Mesenchymal stem cell (in vitro differentiated cells and primary cell): ENCODE measurements around the gene DENND2D.

Source experiments
- DNase-seq: peaks from one replicate; pipeline ENCODE4 v3.0.0-alpha.2; 2013
- H2AFZ ChIP-seq: one replicate; pipeline ENCODE4 v1.6.1; 2013; ENCODE audit warnings: low read depth, mild to moderate bottlenecking, control low read depth, inconsistent platforms, low read length, moderate library complexity
- H2AK5ac ChIP-seq: 2 replicates; pipeline ENCODE4 v1.6.1; 2013; ENCODE audit warnings: low read length, moderate library complexity, mild to moderate bottlenecking, inconsistent platforms; ENCODE audit not compliant: severe bottlenecking
- H2BK120ac ChIP-seq: one replicate; pipeline ENCODE4 v1.6.1; 2013; ENCODE audit warnings: low read depth, mild to moderate bottlenecking, inconsistent platforms, low read length, moderate library complexity
- H2BK12ac ChIP-seq, 2 experiments: one replicate each; pipeline ENCODE4 v1.6.1; 2013; ENCODE audit warnings: inconsistent platforms in 2 of 2, low read length in 2 of 2, mild to moderate bottlenecking in 2 of 2, moderate library complexity in 2 of 2, control low read depth in 1 of 2
- H2BK15ac ChIP-seq: one replicate; pipeline ENCODE4 v1.6.1; 2013; ENCODE audit warnings: mild to moderate bottlenecking, low read depth, inconsistent platforms; ENCODE audit not compliant: poor library complexity, severe bottlenecking
- H2BK5ac ChIP-seq: 2 replicates; pipeline ENCODE4 v1.6.1; 2013; ENCODE audit warnings: low read depth, mild to moderate bottlenecking, low read length, control low read depth, inconsistent platforms; ENCODE audit not compliant: poor library complexity, severe bottlenecking
- H3K14ac ChIP-seq, 2 experiments: one replicate each; pipeline ENCODE4 v1.6.1; 2013; ENCODE audit warnings: inconsistent platforms in 2 of 2, low read length in 2 of 2, control low read depth in 1 of 2, mild to moderate bottlenecking in 1 of 2, moderate library complexity in 1 of 2
- H3K18ac ChIP-seq, 2 experiments: one replicate each; pipeline ENCODE4 v1.6.1; 2013; ENCODE audit warnings: inconsistent platforms in 2 of 2, low read length in 2 of 2, control low read depth in 1 of 2, low read depth in 1 of 2, mild to moderate bottlenecking in 1 of 2
- H3K23ac ChIP-seq, 2 experiments: one replicate each; pipeline ENCODE4 v1.6.1; 2013; ENCODE audit warnings: inconsistent platforms in 2 of 2, low read length in 2 of 2, mild to moderate bottlenecking in 2 of 2, moderate library complexity in 2 of 2, control low read depth in 1 of 2
- H3K27ac ChIP-seq: 2 replicates; pipeline ENCODE4 v1.5.1; 2013; ENCODE audit warnings: mild to moderate bottlenecking, moderate library complexity, low read length, control low read depth, inconsistent platforms; ENCODE audit not compliant: poor library complexity, severe bottlenecking
- H3K27me3 ChIP-seq, 2 experiments: 2 replicates each; pipeline versions ENCODE4 v1.6.1 to v1.7.0; 2013; ENCODE audit warnings: low read length in 2 of 2, mild to moderate bottlenecking in 2 of 2, moderate library complexity in 2 of 2, control low read depth in 1 of 2, inconsistent platforms in 1 of 2; ENCODE audit not compliant: control insufficient read depth in 1 of 2, insufficient read depth in 1 of 2
- H3K36me3 ChIP-seq, 2 experiments: 2 replicates each; pipeline versions ENCODE4 v1.6.1 to v1.7.0; 2013; ENCODE audit warnings: low read length in 2 of 2, control low read depth in 1 of 2, inconsistent platforms in 1 of 2, low read depth in 1 of 2, mild to moderate bottlenecking in 1 of 2; ENCODE audit not compliant: insufficient read depth in 2 of 2, control insufficient read depth in 1 of 2
- H3K4ac ChIP-seq, 2 experiments: one replicate each; pipeline ENCODE4 v1.6.1; 2013; ENCODE audit warnings: inconsistent platforms in 2 of 2, low read length in 2 of 2, mild to moderate bottlenecking in 2 of 2, moderate library complexity in 2 of 2, control low read depth in 1 of 2, low read depth in 1 of 2
- H3K4me1 ChIP-seq: 2 replicates; pipeline ENCODE4 v1.6.1; 2013; ENCODE audit warnings: low read depth, low read length, control low read depth; ENCODE audit not compliant: control insufficient read depth, insufficient read depth
- H3K4me2 ChIP-seq: 2 replicates; pipeline ENCODE4 v1.6.1; 2013; ENCODE audit warnings: low read length, mild to moderate bottlenecking, inconsistent platforms; ENCODE audit not compliant: poor library complexity, severe bottlenecking
- H3K4me3 ChIP-seq, 2 experiments: 2 replicates each; pipeline versions ENCODE4 v1.5.1 to v1.7.0; 2013; ENCODE audit warnings: low read length in 2 of 2, mild to moderate bottlenecking in 2 of 2, control low read depth in 1 of 2, low read depth in 1 of 2; ENCODE audit not compliant: insufficient read depth in 1 of 2
- H3K79me1 ChIP-seq: replicated peaks from 2 replicates; pipeline ENCODE4 v1.6.1; 2013; ENCODE audit warnings: mild to moderate bottlenecking, control low read depth, low read length, inconsistent platforms; ENCODE audit not compliant: poor library complexity, severe bottlenecking
- H3K9ac ChIP-seq: 2 replicates; pipeline ENCODE4 v1.7.0; 2013; ENCODE audit warnings: mild to moderate bottlenecking, low read length, moderate library complexity
- H3K9me3 ChIP-seq: 2 replicates; pipeline ENCODE4 v1.7.0; 2013; ENCODE audit warnings: mild to moderate bottlenecking, low read length; ENCODE audit not compliant: control insufficient read depth
- H4K8ac ChIP-seq: one replicate; pipeline ENCODE4 v1.6.1; 2013; ENCODE audit warnings: inconsistent platforms, mild to moderate bottlenecking, low read length, moderate library complexity
- H4K91ac ChIP-seq: one replicate; pipeline ENCODE4 v1.6.1; 2013; ENCODE audit warnings: mild to moderate bottlenecking, low read length, inconsistent platforms
- WGBS: methylation state at CpG from one replicate; pipeline ENCODE4 v1.1.7; 2013; ENCODE audit warnings: mixed read lengths; 5-methylcytosine and 5-hydroxymethylcytosine counted together

DENND2D gene

DNA sequence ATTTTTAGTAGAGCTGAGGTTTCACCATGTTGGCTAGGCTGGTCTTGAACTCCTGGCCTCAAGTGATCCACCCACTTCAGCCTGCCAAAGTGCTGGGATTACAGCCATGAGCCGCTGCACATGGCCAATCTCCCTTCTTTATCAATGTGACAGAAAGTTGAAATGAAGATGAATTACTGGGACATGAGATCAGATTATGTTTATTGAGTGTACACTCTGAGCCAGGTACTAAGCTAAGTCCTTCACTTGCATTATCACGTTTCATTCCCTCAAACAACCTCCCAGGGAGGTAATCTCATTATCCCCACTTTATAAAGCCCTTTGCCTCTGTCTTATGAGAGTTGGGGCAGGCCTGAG, 20.8 kb upstream of the DENND2D start:
- H3K4me2 ChIP-seq: no peak overlapping the region
- H2BK120ac ChIP-seq: no peak overlapping the region
- no peak overlapping the region for H3K14ac ChIP-seq
- H3K27ac ChIP-seq: no peak overlapping the region
- H2BK5ac ChIP-seq: no peak overlapping the region
- H3K4me3 ChIP-seq: no peak overlapping the region
- no peak overlapping the region for H2AFZ ChIP-seq
- no peak overlapping the region for H3K4ac ChIP-seq
- no peak overlapping the region for H2BK15ac ChIP-seq
- H4K8ac ChIP-seq: no peak overlapping the region
- 60% methylated on average over 1 of the region's 2 CpGs for WGBS
- H3K79me1 ChIP-seq: no peaks in the 10 kb centered on the region
- H3K9me3 ChIP-seq: no peaks in the 10 kb centered on the region
- DNase-seq: no peak
- no peak overlapping the region for H4K91ac ChIP-seq
- H3K9ac ChIP-seq: no peak overlapping the region
- no peaks in the 10 kb centered on the region for H3K36me3 ChIP-seq
- no peak overlapping the region for H3K18ac ChIP-seq
- H3K23ac ChIP-seq: no peak overlapping the region
- H2BK12ac ChIP-seq: no peak overlapping the region
- peaks cover 8% of the 10 kb centered on the region for H3K4me1 ChIP-seq
- no peak overlapping the region for H2AK5ac ChIP-seq
- H3K27me3 ChIP-seq: peaks cover 0 to 10% of the 10 kb centered on the region in 2 experiments

DNA sequence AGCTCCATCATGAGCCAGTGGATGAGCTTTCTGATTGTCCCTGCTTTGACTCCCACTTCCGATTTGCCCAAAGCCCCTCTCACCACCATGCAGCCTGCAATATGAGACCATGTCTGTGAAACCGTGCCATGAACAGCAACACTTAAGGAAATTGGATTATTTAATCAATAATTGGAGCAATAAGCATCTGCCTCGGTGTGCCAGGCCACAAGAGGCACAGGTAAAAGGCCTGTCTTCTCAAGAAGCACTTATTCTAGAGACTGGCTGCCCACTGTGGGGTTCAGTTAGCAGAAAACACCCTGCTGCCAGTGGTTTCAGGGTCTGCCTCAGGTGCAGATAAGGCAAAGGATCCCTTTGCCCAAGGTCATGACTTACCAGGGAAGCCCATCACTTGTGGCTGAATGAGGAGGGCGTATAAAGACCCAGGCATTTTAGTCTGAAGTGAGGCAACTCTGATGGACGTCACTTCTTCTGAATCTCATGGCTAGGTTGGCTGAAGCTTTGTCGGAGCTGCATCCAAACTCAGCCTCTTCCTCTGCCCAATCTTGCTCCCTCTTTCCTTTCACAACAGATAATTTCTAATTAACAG, 19.9 kb upstream of the DENND2D start:
- Histone ChIP-seq H2BK15ac (no peak overlapping the region), H2BK12ac (no peak overlapping the region), H2BK5ac (no peak overlapping the region), H3K9me3 (no peaks in the 10 kb centered on the region), H2AK5ac (no peak overlapping the region), H3K4me3 (no peak overlapping the region), H3K14ac (no peak overlapping the region), H3K27ac (no peak overlapping the region), H3K36me3 (no peaks in the 10 kb centered on the region), H3K27me3 (peaks cover 0 to 10% of the 10 kb centered on the region in 2 experiments), H2BK120ac (no peak overlapping the region), H3K4me2 (no peak overlapping the region), H4K91ac (no peak overlapping the region), H3K23ac (no peak overlapping the region), H4K8ac (no peak overlapping the region), H3K79me1 (no peaks in the 10 kb centered on the region), H3K9ac (no peak overlapping the region), H3K18ac (no peak overlapping the region), H2AFZ (no peak overlapping the region), H3K4ac (no peak overlapping the region), H3K4me1 (peaks cover 7% of the 10 kb centered on the region)
- DNase-seq: no peak
- 82% methylated on average over 6 of the region's 6 CpGs for WGBS

DNA sequence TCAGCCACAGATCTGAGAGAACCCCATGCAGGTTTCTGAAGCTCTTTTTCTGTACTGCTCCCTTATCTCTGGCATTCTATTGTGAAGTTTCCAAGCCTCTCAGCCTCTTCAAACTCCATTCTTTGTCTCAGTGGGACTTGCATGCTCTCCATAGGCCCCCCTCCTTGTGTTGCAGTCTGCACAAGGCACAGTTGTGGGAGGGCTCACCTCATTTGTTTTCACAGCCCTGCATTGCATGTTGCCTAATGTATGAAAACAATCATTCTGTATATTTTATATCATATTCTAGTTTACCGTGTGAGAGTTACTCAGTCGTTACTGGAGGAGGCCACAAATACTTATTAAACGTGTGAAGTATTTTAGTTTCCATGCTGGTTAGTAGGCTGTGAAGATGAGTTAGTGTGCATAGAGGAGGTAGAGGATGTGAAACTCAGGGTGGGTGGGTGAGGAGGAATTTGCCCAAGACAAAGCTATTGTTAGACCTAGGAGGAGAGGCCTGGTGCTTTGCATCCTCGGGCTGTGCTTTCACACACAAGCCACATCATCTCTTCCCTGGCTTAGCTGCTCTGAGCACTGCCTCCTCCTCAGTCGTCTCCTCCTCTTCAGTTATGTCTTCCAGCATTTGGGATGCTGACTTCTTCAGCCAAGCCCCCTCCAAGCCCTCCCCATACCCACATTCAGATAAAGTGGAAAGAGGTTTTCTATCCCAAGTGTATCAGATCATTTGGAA, 19.3 kb upstream of the DENND2D start:
- Histone ChIP-seq H3K4me3 (no peak overlapping the region), H2BK5ac (no peak overlapping the region), H3K4me2 (no peak overlapping the region), H3K36me3 (no peaks in the 10 kb centered on the region), H3K9ac (no peak overlapping the region), H2BK15ac (no peak overlapping the region), H3K79me1 (no peaks in the 10 kb centered on the region), H4K91ac (no peak overlapping the region), H3K18ac (no peak overlapping the region), H3K4me1 (peaks cover 7% of the 10 kb centered on the region), H2AK5ac (no peak overlapping the region), H2AFZ (no peak overlapping the region), H3K14ac (no peak overlapping the region), H3K9me3 (no peaks in the 10 kb centered on the region), H3K23ac (no peak overlapping the region), H2BK120ac (no peak overlapping the region), H2BK12ac (no peak overlapping the region), H3K27me3 (peaks cover 0 to 10% of the 10 kb centered on the region in 2 experiments), H3K27ac (no peak overlapping the region), H3K4ac (no peak overlapping the region), H4K8ac (no peak overlapping the region)
- no peak for DNase-seq
- WGBS: 86% methylated on average over 4 of the region's 5 CpGs

DNA sequence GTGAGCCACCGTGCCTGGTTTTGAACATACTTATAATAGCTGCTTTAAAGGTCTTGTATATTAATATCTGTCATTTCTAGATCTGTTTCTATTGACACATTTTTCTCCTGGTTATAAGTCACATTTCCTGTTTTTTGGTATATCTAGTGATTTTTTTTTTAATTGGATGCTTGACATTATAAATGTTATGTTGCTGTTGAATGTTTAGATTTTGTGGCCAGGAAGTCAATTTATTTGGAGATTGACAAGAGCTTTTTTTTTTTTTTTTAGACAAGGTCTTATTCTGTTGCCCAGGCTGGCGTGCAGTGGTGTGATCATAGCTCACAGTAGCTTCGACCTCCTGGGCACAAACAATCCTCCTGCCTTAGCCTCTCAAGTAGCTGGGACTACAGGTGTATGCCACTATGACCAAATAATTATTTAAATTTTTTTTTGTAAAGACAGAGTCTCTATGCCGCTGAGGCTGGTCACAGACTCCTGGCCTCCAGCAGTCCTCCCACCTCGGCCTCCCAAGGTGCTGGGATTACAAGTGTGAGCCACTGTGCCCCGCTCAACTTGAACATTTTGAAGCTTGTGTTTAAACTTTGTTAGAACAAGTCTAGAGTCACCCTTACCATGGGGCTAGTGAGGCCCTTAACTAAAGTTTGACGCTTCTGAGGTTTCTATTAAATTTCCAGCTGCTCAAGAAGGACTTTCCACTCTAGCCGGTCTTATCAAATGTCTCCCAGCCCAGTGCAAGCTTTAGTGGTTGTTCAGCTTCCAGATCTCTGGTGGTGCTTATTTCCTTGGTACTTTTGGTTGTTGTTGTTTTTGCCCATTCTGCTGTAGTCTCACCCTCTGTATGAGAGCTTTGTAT, 18.5 kb upstream of the DENND2D start:
- no peak overlapping the region for H2BK12ac ChIP-seq
- WGBS: 89% methylated on average over 7 of the region's 8 CpGs
- H2BK120ac ChIP-seq: no peak overlapping the region
- H3K4me2 ChIP-seq: no peak overlapping the region
- no peak overlapping the region for H3K4ac ChIP-seq
- no peak overlapping the region for H2BK15ac ChIP-seq
- no peak overlapping the region for H4K91ac ChIP-seq
- H4K8ac ChIP-seq: no peak overlapping the region
- no peaks in the 10 kb centered on the region for H3K9me3 ChIP-seq
- H2AFZ ChIP-seq: no peak overlapping the region
- no peak overlapping the region for H3K14ac ChIP-seq
- no peak overlapping the region for H2BK5ac ChIP-seq
- peaks cover 0 to 10% of the 10 kb centered on the region in 2 experiments for H3K27me3 ChIP-seq
- no peak overlapping the region for H3K27ac ChIP-seq
- no peak overlapping the region for H3K18ac ChIP-seq
- no peaks in the 10 kb centered on the region for H3K79me1 ChIP-seq
- no peak overlapping the region for H3K4me3 ChIP-seq
- H3K4me1 ChIP-seq: peaks cover 7% of the 10 kb centered on the region
- no peaks in the 10 kb centered on the region for H3K36me3 ChIP-seq
- no peak overlapping the region for H3K9ac ChIP-seq
- no peak for DNase-seq
- no peak overlapping the region for H2AK5ac ChIP-seq
- H3K23ac ChIP-seq: no peak overlapping the region
